NCI-H748 (cell line): ENCODE data around the gene ALAS1.

Experiments used
- DNase-seq: peaks from one replicate; lab custom pipeline; 2025; ENCODE audit not compliant: unreplicated experiment; lab: John Stamatoyannopoulos, UW

The ALAS1 gene

DNA sequence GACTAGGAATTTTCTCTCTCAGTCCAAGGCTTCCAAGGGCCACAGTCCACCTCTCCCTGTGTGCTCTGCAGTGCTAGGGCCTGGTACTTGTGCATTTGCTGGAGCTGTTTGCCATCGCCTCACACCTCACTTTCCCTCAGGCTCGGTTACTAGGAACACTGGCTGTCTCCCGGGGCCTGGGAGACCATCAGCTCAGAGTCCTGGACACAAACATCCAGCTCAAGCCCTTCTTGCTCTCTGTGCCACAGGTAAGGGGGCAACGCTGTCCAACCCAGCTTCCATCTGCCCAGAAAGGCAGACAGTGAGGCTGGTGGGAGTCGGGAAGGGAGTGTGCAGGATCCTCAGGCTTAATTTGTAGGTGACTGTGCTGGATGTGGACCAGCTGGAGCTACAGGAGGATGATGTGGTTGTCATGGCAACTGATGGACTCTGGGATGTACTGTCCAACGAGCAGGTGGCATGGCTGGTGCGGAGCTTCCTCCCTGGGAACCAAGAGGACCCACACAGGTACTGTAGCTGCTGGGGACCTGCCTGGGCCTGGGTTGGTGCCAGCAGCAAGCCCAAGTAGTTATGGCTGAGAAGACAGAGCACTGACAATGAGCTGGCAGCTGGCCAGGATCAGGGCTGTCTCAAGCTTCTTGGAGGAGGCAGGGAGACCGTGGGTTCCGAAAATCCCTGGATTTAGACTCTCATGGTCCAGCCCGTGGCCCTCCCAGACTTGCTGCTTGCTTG, 51.0 kb downstream of the ALAS1 start:
- DNase-seq, result peak; percentile 54

DNA sequence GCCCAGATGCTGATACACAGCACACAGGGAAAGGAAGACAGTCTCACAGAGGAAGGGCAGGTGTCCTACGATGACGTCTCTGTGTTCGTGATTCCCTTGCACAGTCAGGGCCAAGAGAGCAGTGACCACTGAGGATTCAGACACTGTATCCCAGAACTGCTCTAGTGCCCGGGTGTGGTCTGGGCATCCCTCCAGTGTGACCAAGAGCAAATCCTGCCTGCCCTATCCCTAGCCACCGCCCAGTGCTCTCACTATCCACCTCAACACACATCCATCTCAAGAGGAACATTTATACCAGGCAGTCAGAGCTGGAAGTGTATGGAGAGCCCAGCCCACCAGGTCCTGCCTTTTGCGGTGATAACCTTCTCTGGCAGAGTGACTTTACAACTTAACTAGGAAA, 51.7 kb downstream of the ALAS1 start:
- DNase-seq, result no peak

DNA sequence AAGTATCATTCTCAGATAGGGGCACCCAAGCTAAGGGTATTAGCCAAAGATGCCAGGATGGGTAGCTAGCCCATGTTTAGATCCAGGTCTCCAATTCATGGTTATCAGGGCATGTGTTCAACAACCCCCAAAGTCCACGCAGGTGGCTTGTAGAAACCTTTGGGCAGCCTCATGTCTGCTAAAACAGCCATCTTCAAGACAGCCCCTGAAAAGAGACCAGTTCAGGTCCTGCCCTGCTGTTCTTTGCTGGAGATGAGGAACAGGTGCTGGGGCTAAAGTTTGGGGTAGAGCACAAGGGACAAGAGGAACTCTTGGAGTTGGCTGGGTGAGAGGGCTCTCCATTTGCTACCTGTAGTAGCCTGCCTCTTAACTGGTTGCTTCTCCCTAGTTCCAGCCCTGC, 52.2 kb downstream of the ALAS1 start:
- no peak for DNase-seq

DNA sequence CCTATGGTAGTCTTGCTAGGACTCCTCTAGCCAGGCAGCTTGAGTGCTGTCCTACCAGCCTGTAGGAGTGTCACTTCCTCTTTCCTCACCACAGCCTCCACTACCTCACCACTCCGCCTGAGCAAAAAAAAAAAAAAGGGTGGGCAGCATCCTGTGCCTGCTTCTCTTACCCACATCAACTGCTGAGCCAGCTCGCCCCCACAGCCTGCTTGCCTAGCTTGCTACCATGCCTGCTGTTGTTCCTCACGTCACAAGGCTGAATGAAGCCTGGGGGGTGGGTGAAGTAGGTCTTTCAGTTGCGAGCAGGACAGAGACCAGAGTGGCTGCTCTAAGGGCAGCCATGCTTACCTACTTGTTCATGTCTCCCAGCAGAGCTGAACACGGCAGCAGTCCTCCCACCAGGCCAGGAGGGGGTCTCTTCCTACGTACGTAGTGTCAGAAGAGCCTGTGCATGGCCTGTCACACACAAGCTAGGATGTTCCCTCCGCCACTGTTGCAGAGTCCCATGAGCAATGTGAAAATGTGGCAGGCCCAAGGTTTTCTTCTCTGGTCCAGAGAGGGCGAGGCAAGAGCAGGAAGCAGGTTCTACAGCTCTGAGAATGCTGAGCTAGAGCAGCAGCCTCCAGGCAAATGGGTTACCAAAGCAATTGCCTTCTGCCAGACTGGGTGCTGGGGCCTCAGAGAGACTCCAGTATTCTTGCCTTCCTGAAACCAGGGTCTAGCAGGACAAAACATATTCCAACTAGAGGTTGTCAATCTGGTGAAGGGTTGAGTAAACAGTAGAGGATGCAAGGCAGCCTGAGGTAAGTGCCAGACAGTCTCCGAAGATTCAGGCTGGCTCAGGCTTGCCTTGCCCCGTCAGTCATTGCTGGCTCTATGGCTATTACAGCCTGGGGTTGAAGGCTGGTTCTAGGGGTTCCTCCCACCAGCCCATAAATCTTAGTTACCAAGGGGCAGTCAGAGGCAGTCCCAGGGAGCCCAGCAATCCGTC, 55.6 kb downstream of the ALAS1 start:
- DNase-seq, result no peak

DNA sequence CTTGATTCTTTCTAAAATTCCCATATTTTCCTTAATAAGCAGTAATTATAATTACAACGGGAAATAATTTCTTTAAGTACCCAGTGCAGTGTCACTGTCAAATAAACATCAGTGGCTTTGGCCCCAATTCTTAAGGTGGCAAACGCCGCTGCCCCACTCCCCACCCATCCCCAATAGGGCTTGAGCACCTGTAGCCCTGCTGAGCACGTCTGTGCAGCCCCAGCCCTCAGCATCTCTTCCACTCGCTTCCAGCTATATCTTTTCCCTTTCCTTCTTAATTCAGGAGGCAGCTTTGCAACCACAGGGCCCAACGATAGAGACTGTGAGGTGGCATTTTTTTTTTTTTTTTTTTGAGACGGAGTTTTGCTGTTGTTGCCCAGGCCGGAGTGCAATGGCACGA, 56.6 kb downstream of the ALAS1 start:
- DNase-seq, result no peak

DNA sequence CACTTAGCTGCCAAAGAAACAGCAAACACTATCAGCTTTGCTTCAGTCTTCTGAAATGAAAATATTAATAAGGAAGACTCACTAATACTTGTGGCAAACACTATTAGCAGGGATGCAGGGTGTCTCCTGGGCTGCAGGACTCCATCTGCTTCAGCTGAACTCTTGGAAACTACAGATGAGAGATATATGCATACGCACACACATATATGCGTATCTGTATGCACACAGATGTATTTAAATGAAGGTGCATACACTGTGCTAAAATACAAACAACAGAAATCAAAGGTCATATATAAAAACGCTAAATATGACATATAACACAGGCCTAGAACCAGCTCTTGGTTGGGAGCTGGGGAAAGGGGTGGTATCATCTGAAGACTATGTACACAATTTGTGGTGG, 58.2 kb downstream of the ALAS1 start:
- no peak for DNase-seq

DNA sequence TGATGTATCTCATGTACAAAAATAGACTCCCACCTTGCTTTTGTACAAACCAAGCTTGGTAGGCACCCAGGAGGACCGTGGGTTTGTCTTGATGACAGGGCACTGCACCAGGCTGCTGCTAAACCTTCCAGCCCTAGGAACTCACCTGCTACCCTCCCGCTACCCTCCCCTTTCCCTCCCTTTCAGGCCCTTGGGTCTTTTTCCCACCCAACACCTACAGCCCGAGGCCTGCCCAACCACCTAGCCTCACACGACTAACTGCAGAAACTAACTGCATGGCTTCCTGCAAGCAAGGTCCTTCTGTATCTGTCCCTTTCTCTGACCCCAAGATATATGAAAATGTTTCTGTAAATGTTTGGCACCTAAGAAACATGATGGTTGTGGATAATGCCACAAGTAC, 58.7 kb downstream of the ALAS1 start:
- DNase-seq, result no peak

DNA sequence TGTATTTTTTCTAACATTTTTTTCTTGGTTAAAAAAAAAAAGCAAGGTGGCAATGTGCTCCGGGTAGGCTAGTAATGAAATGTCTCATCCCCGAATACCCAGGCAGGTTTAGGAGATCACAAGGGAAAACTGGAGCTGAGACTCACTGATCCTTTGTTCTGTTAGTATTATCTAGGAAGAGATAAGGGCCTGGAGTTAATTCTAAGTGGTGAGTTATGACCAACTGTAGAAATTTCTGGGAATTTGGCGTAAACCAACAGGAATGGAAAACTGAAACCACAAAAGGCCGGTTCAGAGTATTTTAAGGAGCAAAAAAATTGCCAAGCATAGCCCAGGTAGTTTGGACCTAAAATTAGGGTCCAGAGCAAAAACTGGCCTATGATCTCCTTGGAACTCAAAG, 60.0 kb downstream of the ALAS1 start:
- DNase-seq, result no peak

DNA sequence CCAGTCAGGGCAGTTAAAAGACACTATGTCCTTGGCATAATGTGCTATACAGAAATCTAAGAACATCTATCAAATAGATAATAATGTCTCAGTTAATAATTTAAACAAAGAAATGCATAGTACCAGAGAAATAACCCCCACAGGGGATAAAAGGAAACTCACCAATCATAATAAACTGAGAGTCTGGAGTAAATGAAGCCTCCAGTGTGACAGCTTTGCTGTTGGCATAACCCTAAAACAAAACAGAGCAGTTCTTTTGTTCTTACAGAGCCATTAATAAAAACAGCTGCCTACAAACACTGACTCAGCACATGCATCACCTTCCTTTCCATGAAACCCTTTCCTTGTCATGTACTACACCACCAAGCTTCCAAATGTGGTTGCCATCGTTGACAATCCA, 61.1 kb downstream of the ALAS1 start:
- DNase-seq, result no peak

DNA sequence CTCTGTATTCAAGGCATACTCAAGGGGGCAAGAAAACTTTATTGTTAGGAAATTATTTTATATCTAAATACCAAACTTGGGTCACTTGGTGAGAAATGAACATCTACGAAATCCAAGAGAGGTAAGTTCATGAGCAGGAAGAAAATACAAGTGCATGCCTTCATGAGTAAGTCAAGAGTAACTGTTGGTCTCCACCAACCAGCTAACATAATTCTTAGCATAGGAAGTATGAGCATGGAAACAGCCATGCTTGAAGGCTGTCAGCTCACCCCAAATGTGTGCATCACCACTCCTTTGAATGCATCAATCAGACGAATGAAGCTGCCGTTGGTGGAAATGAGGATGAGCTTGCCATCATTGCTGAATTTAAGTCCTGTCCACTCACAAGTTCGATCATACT, 61.5 kb downstream of the ALAS1 start:
- DNase-seq, result no peak

DNA sequence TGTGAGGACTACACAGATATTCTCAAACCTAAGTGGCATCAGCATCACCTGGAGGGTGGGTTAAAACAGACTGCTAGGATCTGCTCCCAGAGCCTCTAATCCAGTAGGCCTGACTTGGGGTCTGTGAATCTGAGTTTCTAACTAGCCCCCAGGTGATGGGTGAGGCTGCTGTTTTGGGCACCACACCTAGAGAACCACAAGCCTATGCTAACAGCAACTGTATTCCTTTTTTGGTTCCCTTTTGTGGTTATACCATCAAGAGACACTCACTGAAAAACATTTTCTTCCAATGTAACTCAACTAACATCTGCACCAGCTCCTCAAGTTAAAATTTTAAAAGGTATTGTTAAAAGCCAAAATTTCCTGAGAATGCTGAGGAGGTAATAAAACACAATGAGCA, 64.5 kb downstream of the ALAS1 start:
- no peak for DNase-seq
